Activated CD4-positive, alpha-beta T cell treated with anti-CD3 and anti-CD28 coated beads, Interleukin-2, amount 50 U/mL, for 16 hours (primary cell): ENCODE data around the gene ANP32A.

ENCODE experiments used
- DNase-seq: peaks from one replicate; pipeline ENCODE4 v3.0.0-alpha.2; 2020

Gene ANP32A

DNA sequence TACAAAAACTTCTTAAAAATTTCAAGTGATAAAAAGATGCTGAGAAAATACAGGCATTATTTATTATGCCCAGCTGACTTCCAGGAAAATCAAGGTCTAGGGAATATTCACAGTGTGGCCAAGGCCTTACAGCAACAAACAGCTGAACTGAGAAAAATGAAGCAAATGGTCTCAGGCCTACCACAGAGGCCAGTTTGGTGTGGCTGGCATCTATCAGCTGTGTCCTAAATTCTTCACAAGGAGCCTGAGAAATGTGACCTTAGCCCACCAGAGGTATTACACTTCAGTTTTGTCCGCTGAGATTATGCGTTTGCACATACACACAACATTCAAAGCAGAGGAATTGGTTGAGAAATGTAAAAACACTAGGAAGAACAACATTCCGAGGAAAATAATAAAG is 77.4 kb downstream of the ANP32A start:
- no peak for DNase-seq

DNA sequence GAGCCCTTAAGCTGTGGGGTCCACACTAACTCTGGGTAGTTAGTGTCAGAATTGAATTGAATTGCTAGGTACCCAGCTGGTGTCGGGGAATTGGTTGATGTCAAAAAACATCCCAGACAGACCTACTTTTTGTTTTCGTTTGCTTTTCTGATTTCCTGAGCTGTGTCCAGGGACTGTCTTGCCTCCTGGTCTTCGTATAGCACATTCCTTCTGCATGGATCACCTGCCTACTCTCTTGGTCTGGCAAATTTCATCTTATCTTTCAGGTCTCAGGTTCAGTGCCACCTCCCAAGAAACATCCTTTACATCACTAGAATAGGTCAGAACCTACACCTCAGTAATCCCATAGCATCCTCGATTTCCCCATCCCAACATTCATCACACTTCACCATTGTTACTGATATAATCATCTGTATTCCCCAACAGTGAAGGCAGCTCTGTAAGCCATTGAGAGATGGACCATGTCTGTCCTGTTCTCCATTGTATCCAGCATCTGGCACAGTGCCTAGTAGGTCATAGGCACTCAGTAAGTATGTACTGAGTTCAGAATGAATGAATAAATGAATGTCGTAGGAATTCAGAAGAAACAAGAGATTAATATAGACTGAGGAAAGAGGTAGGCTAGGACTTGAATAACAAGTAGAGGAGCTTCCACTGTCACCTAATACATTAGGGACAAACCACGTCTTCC is 81.2 kb downstream of the ANP32A start:
- DNase-seq, result no peak

DNA sequence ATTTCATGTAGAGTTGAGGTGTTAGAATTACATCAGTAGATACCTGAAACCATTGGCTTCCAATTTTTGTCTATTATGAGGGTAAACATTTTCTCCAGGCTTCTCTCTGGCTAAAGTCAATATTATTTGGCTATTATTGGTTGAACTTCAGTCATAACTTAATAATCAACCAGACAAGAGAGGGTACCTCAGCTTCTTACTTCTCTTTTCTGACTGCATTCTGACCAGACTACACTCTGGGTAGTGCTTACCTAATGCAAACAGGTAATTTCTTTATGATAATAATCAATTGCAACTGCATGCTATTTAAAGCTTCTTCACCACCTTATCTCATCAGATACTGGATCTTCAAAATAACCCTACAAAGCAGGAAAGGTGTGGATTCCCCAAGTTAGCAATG is 85.1 kb downstream of the ANP32A start:
- DNase-seq, result no peak

DNA sequence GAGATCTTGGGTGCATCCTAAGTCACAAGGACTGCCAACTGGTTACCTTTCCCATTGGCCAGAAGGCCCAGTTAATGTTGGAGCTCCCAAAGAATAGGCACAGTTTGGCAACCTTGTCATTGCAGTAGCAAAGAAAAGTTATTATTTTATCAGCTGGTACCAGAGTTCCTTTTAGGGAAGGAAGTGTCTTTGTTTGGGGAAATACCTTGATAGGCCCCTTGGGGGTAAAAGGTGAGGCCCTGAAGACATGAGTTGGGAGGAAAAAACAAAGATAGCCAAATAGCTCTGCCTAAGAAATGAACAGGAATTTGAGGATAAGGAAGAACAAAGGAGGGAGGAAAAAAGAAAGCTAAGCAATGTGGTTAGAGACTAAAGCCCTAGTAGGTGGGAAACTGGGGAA is 85.8 kb downstream of the ANP32A start:
- DNase-seq, result no peak

DNA sequence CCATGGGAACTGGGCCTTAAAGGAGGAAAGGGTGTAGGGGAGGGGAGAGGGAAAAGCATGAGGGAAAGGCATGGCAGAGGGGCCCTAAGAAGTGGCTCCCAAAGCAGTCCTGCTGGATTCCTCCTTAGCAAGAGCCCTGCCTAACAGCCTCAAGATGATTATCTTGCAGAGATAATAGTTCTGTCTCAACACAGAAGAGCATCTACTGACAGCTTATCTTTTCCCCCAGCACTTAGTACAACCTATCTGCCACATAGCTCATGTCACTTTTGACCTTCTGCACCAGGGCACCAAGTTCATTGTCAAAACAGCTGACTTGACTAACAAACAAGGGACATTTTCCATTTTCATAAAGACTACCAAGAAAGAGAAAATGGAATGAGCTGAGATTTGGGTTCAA is 86.3 kb downstream of the ANP32A start:
- DNase-seq, result no peak

DNA sequence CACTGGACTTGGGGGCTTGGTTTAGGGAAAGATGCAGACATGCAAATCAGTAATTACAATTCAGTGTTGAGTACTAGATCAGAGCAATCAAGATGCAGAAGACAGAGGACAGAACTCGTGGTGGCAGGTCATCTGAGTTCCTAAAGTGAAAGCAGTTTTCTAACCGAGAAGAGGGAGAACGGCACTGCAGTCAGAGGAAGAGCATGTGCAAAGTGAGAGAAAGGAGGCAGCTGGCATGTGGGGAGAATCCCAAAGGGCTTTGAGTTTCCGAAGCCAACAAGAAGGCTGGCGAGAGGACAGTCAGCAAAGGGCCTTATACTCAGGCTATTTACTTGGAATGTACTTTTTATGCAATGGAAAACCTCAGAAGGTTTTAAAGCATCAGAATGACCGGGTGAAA is 87.0 kb downstream of the ANP32A start:
- DNase-seq, result no peak

DNA sequence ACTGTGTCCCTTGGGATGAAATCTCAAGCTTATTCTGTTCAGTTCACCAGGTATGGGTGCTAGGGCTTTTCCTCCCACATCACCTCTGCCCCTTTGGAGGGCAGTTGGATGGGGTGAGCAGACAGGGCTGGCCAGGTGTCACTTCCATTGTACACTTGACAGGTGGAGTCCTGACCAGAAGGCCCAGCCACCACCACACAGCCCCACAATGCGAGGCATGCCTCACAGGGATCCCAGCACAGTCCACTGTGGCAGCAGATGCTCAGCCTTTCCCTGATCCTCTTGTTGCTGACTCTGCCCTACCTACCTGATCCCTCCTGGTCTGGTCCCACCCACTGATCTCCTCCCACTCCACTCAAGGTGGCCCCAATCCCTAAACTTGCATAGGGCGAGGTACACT is 88.2 kb downstream of the ANP32A start:
- no peak for DNase-seq

DNA sequence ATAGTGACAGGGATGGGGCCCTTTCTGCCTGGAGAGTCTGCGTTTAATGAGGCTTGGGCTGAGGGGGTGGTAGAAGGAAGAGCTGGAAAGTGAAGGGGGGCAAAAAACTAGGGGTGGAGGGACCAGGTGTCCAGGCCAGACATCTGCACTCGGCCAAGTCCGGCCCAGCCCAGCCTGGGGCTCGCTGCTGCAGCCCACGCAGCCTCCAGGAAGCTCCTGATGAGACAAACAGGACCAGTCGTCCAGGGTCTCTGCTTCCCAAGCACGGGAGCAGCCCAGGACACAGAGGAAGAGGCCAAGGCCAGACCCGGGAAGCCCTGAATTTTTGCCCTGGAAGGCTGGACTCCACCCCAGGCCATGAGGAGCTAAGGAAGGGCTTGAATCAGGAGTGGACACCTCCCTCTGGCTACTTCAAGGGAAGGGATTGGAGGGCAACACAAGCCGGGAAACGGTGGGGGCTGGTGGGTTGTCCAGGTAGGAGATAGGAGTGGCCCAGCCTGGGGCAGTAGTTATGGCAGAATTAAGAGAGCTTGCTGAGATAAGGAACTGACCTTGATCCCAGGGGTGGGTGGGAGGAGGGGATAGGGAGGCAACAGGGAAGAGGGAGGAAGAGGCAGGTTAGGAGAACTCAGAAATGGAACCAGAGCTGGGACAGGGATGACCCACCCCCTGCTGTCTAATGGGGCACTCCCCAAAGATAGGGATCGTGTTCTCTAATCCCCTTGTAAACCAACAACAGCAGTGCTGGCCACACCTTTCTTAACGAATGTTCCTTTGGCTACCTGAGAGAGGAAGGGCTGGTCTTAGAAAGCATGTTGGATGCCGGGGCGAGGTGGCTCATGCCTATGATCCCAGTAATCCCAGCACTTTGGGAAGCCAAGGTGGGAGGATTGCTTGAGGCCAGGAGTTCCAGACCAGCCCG is 89.5 kb downstream of the ANP32A start:
- no peak for DNase-seq

DNA sequence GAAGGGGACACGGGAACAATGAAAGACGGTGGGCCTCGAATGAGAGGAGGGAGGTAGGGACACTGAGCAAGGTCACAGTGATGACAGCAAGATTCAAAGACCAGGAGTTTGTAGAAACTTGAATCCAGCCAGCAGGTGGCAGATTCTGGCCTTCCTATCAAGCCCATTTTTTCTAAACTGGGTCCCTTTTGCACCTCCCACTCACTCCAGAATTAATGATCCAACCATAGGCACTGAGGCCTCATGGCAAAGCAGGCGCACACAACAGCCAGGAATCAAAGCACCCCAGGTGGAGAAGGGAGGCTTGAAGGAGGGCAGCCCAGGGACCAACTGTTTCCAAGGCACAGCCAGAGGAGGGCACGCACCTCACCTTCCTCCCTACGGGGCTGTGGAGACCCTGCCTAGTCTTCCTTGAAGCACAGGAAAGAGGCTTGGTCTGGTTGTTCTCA is 90.2 kb downstream of the ANP32A start:
- no peak for DNase-seq

DNA sequence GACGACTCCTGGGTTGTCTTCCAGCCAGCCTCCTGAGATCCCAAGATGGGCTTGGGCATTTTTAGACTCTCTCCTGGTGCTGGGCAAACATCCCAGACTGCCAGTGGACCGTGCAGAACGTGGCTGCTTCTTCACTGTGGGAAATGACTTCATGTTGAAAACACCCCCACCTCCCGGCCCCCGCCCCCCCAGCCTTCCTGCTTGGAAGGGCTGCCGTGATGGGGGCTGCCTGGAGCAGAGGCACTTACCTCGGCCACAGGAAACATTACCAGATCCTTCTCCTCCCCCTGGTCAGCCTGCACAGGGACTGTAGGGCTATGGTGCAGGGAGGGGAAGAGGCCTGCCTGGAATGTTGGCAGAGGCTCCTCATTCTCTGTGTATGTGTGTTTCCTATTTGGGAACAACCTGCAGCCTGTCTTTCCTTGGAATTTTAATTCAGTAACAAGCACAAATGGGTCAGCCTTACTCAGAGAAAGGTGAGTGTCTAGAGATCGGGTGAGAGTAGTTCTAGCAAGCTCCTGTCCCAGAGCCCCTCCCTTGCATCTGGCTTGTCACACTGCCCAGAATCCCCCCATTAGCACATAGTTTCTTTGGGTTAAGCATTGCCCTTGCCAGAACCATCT is 90.8 kb downstream of the ANP32A start:
- DNase-seq, result no peak
